C4-2B (cell line): ENCODE measurements around the gene OSBP.
"Not testable (repeated sequence)": the region's sequence is repeated elsewhere in the genome, so short reads cannot be mapped to it uniquely, and the experiment has no call there.

ENCODE experiments used
- H3K27ac ChIP-seq: fragments of 450-650 bp; 2 replicates; pipeline ENCODE4 v1.5.1; 2017
- CTCF ChIP-seq: fragments of 450-650 bp; conservative IDR thresholded peaks from 2 replicates; pipeline ENCODE4 v1.5.1; 2017; ENCODE audit warnings: mild to moderate bottlenecking
- ZFX ChIP-seq: fragments of 450-650 bp; IDR thresholded peaks from 2 replicates; pipeline ENCODE4 v1.6.1; 2017

OSBP gene

GRCh38 chr11:59644528-59644927 lies 29.0 kb upstream of the OSBP start:
- TF ChIP-seq CTCF: no peak
- TF ChIP-seq ZFX: no peak

GRCh38 chr11:59643390-59643789 lies 27.8 kb upstream of the OSBP start:
- TF ChIP-seq ZFX: no peak
- no peak for TF ChIP-seq CTCF
- no peak overlapping the region for H3K27ac ChIP-seq

More at GRCh38 chr11:59644528-59644927, 29.0 kb upstream of the OSBP start:
- no peak overlapping the region for H3K27ac ChIP-seq

- TF ChIP-seq ZFX (no peak), CTCF (no peak)
- peak overlapping the region; percentile 42 for H3K27ac ChIP-seq
These were observed 25.6 kb upstream of the OSBP start for GRCh38 chr11:59641156-59641555.

GRCh38 chr11:59630493-59630892 lies 14.9 kb upstream of the OSBP start:
- TF ChIP-seq CTCF (no peak), ZFX (no peak)
- no peak overlapping the region for H3K27ac ChIP-seq

GRCh38 chr11:59629996-59630395 lies 14.4 kb upstream of the OSBP start:
- no peak overlapping the region for H3K27ac ChIP-seq
- TF ChIP-seq ZFX (no peak), CTCF (no peak)

GRCh38 chr11:59626969-59627368 lies 11.4 kb upstream of the OSBP start:
- not testable (repeated sequence) for H3K27ac ChIP-seq

GRCh38 chr11:59625703-59626102 lies 10.1 kb upstream of the OSBP start:
- TF ChIP-seq ZFX (no peak), CTCF (no peak)
- no peak overlapping the region for H3K27ac ChIP-seq

- TF ChIP-seq CTCF (no peak), ZFX (no peak)
- H3K27ac ChIP-seq: no peak overlapping the region; the same call in 1 of the 2 replicates
These were observed 2.3 kb upstream of the OSBP start for GRCh38 chr11:59617876-59618275.
